Fibroblast of the conjunctiva (primary cell): ENCODE results near the gene AMDHD1.
"Not testable (repeated sequence)": the region's sequence is repeated elsewhere in the genome, so short reads cannot be mapped to it uniquely, and the experiment has no call there.

Source experiments
- DNase-seq: peaks from one replicate; pipeline ENCODE4 v3.0.0-alpha.2; 2010; ENCODE audit warnings: low read depth

The AMDHD1 gene

GRCh38 chr12:95966287-95966870, 23.2 kb downstream of the AMDHD1 start:
- no peak for DNase-seq

GRCh38 chr12:95967301-95967700, 24.2 kb downstream of the AMDHD1 start:
- DNase-seq = no peak

GRCh38 chr12:95969116-95969515, 26.0 kb downstream of the AMDHD1 start:
- not testable (repeated sequence) for DNase-seq

- DNase-seq = no peak
Measured at GRCh38 chr12:95970905-95971304, 27.8 kb downstream of the AMDHD1 start.

- DNase-seq = no peak
Measured at GRCh38 chr12:95972832-95973456, 29.8 kb downstream of the AMDHD1 start.

- DNase-seq = no peak
Measured at GRCh38 chr12:95974358-95974757, 31.2 kb downstream of the AMDHD1 start.

GRCh38 chr12:95975491-95975890, 32.4 kb downstream of the AMDHD1 start:
- no peak for DNase-seq

GRCh38 chr12:95976416-95976832, 33.3 kb downstream of the AMDHD1 start:
- DNase-seq = no peak

- no peak for DNase-seq
Measured at GRCh38 chr12:95977764-95978305, 34.7 kb downstream of the AMDHD1 start.

- DNase-seq = no peak
Measured at GRCh38 chr12:95978351-95978750, 35.2 kb downstream of the AMDHD1 start.

- no peak for DNase-seq
Measured at GRCh38 chr12:95978774-95979173, 35.6 kb downstream of the AMDHD1 start.

GRCh38 chr12:95980437-95980836, 37.3 kb downstream of the AMDHD1 start:
- no peak for DNase-seq

- no peak for DNase-seq
Measured at GRCh38 chr12:95982602-95983001, 39.5 kb downstream of the AMDHD1 start.

GRCh38 chr12:95984682-95985081, 41.6 kb downstream of the AMDHD1 start:
- DNase-seq = no peak

GRCh38 chr12:95986635-95987570, 43.8 kb downstream of the AMDHD1 start:
- no peak for DNase-seq

- no peak for DNase-seq
Measured at GRCh38 chr12:95988506-95989275, 45.6 kb downstream of the AMDHD1 start.

- no peak for DNase-seq
Measured at GRCh38 chr12:95989504-95990123, 46.5 kb downstream of the AMDHD1 start.

GRCh38 chr12:95990136-95990535, 47.0 kb downstream of the AMDHD1 start:
- no peak for DNase-seq

GRCh38 chr12:95993907-95994306, 50.8 kb downstream of the AMDHD1 start:
- no peak for DNase-seq

GRCh38 chr12:95994476-95994875, 51.3 kb downstream of the AMDHD1 start:
- DNase-seq = no peak

GRCh38 chr12:95995238-95996031, 52.3 kb downstream of the AMDHD1 start:
- DNase-seq = no peak
